Stimulated activated CD8-positive, alpha-beta memory T cell treated with anti-CD3 and anti-CD28 coated beads, Interleukin-2, amount 100 ng/mL, for 1 hour (primary cell): Measurements from ENCODE around the gene HPCAL1.

Source experiments
- DNase-seq, 2 donors: peaks; one replicate each; pipeline ENCODE4 v3.0.0-alpha.2; 2020; ENCODE audit warnings: low read depth in 2 of 2

Gene HPCAL1

GRCh38 chr2:10355471-10356438, 53.1 kb downstream of the HPCAL1 start:
- no peak for DNase-seq

GRCh38 chr2:10356439-10356811, 53.7 kb downstream of the HPCAL1 start:
- DNase-seq, result no peak

GRCh38 chr2:10357193-10358169, 54.8 kb downstream of the HPCAL1 start:
- no peak for DNase-seq

- DNase-seq, result no peak
Measured at GRCh38 chr2:10359246-10359645, 56.5 kb downstream of the HPCAL1 start.

GRCh38 chr2:10359731-10360329, 57.1 kb downstream of the HPCAL1 start:
- no peak for DNase-seq

- no peak for DNase-seq
Measured at GRCh38 chr2:10360460-10360849, 57.8 kb downstream of the HPCAL1 start.

GRCh38 chr2:10360850-10361588, 58.3 kb downstream of the HPCAL1 start:
- no peak for DNase-seq

GRCh38 chr2:10362096-10362897, 59.6 kb downstream of the HPCAL1 start:
- no peak for DNase-seq

GRCh38 chr2:10362898-10363454, 60.3 kb downstream of the HPCAL1 start:
- DNase-seq, result no peak

GRCh38 chr2:10363861-10364610, 61.3 kb downstream of the HPCAL1 start:
- no peak for DNase-seq

GRCh38 chr2:10365412-10365811, 62.7 kb downstream of the HPCAL1 start:
- no peak for DNase-seq

- no peak for DNase-seq
Measured at GRCh38 chr2:10366601-10367270, 64.0 kb downstream of the HPCAL1 start.

GRCh38 chr2:10367472-10368439, 65.1 kb downstream of the HPCAL1 start:
- DNase-seq, result no peak

GRCh38 chr2:10368491-10369231, 66.0 kb downstream of the HPCAL1 start:
- DNase-seq, result no peak

- DNase-seq, result no peak
Measured at GRCh38 chr2:10369269-10370255, 66.9 kb downstream of the HPCAL1 start.

GRCh38 chr2:10370390-10370789, 67.7 kb downstream of the HPCAL1 start:
- no peak for DNase-seq
